Kidney capillary endothelial cell (primary cell): ENCODE data around the gene PGAM1.
"Not testable (repeated sequence)": the region's sequence is repeated elsewhere in the genome, so short reads cannot be mapped to it uniquely, and the experiment has no call there.

ENCODE experiments used
- DNase-seq: peaks from one replicate; pipeline ENCODE4 v3.0.0-alpha.2; 2018; ENCODE audit warnings: low spot score

Gene PGAM1

DNA sequence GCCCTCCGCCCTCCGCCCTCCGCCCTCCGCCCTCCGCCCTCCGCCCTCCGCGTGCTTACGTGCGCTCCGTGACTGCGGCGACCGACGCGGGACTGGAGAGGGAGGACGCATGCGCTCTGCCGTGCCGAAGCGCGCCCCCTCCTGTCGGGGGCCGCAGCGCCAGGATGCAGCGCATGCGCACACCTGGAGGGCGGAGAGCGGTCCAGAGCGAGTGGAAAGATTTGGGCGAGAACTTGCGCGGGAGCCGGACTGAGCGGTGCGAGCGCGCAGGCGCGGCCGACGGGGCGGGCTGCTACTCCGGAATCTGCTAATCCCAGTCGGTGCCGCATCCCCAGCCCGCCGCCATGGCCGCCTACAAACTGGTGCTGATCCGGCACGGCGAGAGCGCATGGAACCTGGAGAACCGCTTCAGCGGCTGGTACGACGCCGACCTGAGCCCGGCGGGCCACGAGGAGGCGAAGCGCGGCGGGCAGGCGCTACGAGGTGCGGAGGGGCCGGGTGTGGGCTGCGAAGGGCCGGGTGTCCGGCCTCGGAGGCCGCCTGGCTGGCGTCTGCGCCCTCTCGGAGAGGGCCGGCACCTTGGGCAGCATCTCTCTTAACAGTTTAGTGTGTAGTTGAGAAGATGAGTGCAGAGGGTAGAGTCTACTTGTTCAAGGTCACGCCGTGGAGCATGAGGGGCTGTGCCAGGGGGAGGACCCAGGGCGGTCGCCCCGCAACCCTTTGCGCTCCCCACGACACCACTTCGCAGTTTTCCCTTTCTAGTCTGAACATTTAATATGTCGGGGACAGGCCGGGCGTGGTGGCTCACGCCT is at the start of gene PGAM1:
PGAM1 (plus strand) TSS at position 228 of the 812 bp plus-strand sequence; CDS start at position 345, 117 bp downstream.
- DNase-seq = peak; percentile 95

DNA sequence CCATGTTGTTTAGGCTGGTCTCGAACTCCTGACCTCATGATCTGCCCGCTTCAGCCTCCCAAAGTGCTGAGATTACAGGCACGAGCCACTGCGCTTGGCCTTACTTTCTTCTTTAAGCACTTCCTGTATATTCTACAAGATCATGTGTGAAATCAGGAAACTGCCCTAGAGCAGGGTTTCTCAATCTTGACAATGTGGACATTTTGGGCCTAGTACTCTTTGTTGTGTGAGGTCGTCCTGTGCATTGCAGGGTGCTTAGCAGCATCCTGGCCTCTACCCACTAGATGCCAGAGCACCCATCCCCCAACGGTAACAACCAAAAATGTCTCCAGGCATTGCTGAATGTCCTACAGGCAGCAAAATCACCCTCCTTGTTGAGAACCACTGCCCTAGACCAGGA is 49.6 kb upstream of the PGAM1 start:
- DNase-seq = no peak

DNA sequence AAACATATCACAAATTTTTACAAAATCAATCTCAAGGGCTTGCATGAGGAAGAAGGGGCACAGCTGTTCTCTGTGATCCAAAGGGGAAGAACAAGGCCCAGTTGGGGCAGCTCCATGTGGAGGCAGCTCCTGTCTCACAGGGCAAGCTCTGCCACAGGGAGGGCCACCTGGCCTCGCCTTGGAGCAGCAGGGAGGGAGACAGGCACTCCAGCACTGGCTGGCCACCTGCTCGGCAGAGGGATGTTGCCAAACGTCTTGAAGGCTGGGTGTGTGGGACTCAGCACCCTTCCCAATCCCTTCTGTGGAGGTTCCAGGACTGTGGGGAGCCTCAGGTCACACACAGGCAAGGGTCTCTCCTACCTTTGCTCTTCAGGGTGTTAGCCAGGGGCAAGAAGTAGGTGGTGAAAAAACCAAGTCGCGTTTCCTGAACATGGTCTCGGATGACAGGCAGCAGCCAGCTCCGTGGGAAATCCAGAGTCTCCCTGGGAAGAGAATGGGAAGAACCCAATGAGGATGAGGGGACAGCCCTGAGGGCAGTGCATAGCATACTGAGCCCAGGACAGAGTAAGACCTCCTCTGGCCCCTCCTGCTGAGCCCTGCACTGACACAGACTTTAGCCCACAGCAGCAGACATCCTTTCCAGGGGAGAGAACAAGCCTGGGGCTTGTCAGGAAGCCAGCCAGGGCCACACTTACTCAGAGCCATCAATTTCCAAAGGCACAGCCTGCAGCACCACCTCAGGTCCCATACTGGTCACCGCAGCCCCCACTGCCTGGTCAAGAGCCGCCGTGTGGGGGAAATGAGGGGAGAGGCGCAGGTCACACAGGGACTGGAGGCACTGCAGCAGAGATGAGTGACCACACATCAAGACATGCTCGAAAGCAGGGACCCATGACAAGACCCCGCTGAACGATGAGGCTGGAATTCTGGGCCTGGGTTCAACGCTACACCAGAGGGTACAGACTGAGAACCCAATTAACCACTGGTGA is 46.8 kb upstream of the PGAM1 start:
- DNase-seq = no peak

DNA sequence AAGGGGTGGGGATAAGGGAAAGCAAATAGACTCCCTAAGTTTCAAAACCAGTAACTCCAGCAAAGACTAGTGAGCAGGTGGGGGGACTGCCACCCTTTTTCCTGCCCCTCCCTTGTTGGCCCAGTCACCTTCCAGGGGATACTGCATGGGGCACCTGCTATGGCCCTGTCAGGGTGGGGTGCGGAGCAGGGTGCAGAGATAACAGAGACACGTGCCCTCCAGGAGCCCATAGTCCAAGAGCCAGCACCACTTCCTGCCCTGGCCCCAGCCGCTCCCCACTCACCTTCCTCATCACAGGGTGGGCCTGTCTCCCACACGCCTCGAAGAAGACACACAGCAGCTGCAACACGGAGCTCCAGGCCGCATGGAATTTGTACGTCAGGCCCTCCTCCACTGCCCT is 45.5 kb upstream of the PGAM1 start:
- DNase-seq = no peak

GRCh38 chr10:97381626-97382025 is 44.4 kb upstream of the PGAM1 start:
- no peak for DNase-seq

GRCh38 chr10:97383159-97383558 is 42.8 kb upstream of the PGAM1 start:
- DNase-seq = no peak

DNA sequence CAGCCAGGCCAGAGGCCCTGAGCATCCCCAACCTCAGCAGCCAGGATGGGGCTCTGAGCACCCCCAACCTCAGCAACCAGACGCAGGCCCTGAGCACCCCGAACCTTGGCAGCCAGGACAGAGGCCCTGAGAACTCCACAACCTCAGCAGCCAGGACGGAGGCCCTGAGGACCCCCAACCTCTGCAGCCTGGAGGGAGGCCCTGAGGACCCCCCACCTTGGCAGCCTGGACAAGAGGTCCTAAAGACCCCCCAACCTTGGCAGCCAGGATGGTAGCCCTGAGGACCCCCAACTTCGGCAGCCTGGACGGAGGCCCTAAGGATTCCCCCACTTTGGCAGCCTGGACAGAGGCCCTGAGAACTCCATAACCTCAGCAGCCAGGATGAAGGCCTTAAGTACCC is 41.8 kb upstream of the PGAM1 start:
- no peak for DNase-seq

DNA sequence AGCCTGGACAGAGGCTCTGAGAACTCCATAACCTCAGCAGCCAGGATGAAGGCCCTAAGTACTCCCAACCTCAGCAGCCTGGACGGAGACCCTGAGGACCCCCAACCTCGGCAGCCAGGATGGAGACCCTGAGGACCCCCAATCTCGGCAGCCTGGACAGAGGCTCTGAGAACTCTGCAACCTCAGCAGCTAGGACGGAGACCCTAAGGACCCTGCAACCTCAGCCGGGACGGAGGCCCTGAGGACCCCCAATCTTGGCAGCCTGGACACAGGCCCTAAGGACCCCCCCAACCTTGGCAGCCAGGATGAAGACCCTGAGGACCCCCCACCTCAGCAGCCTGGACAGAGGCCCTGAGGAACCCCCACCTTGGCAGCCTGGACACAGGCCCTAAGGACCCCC is 41.4 kb upstream of the PGAM1 start:
- no peak for DNase-seq

GRCh38 chr10:97385565-97385964 is 40.4 kb upstream of the PGAM1 start:
- no peak for DNase-seq

- no peak for DNase-seq
These were observed 37.8 kb upstream of the PGAM1 start for GRCh38 chr10:97388152-97388551.

DNA sequence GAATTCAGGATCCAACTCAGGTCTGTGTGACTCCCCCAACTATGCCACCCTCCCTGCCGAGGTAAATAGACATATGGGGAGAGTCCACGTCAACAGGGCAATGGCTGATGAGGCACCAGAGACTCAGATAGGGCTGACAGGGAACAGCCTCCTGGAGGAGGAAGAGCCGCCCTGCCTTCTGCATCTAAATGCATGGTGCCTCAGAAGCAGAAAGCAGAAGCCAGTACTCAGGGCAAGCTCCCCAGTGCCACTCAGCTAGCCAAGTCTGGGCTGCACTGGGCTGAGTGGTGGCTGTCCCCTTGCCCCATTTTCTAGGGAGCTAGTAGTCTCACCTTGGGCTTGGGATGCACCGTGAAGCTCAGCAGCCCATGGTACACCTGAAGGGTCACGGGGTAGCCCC is 35.9 kb upstream of the PGAM1 start:
- DNase-seq = no peak

DNA sequence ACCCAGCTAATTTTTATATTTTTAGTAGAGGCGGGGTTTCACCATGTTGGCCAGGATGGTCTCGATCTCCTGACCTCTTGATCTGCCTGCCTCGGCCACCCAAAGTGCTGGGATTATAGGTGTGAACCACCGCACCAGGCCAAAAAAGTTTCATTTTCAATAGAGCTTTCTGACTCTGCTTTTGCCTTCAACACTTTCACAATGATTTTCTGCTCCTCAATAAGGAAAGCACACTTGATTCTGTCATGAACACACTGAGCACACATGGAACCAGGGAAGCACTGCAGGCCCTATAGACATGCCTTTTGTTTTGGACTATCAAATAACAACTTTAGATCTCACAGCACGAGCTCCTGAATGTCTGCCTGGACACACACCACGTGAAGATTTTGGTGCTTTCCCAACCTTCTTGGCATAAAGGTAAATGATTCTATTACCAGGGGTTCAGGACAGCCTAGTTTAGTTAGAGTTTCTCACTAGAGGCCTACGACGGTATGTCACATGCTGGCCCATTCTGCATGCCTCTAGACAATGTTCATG is 32.9 kb upstream of the PGAM1 start:
- DNase-seq = no peak

DNA sequence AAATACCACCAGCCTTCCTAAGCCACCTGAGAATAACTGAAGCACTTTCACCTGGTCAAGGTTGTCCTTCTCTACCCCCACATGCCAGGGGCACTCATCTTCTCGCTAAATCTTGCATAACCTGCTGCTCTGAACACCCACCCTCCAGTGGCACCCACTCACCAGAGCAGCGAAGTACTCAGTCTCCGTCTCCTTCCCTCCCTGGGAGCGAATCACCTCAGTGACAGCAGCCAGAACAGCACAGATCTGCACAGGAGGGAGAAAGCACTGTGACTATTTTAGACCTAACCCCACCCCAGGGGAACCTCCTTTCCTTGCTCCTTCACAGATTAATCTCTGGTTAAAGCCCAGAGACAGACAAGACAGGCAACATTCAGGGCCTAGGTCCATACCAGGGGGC is 29.9 kb upstream of the PGAM1 start:
- no peak for DNase-seq

- DNase-seq = peak; percentile 50
These were observed 26.0 kb upstream of the PGAM1 start for GRCh38 chr10:97399843-97400545.

- peak; percentile 98 for DNase-seq
These were observed 25.1 kb upstream of the PGAM1 start, which contains the start of gene RRP12 for GRCh38 chr10:97400665-97401454. Gene RRP12, minus strand, starts transcription at chr10:97401340. Its CDS starts 109 bp downstream, at chr10:97401231.

GRCh38 chr10:97401455-97401919 is 24.5 kb upstream of the PGAM1 start:
- DNase-seq = no peak

DNA sequence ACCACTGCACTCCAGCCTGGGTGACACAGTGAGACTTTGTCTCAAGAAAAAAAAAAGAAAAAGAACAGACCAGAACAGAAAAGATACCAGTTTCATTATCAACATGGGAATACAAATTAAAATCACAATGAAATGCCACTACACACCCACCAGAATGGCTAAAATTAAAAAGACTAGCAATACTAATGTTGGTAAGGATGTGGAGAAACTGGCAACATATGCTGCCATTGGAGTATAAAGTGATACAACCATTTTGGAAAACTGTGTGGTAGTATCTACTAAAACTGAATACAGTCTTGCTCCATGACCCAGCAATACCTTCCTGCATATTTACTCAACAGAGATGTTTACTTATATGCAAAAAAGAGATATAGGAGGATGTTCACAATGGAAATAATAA is 21.9 kb upstream of the PGAM1 start:
- DNase-seq = no peak

DNA sequence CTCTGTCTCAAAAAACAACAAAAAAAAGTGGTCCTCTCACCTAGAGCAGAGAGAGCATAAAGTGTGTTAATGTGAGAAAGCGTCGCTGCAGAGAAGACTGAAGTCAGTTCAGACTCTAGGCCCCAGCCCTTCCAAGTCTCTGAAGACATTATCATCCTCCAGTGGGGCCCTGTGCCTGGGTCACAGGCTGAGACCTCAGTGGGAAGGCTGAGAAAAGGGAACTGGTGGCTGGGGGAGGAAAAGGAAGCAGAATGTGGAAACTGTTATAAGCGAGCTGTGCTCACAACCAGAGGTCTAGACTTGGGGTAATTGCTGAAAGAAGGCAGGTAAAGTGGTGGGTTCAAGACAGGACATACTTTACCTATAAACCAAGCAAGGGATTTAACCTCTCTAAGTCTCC is 19.9 kb upstream of the PGAM1 start:
- no peak for DNase-seq

DNA sequence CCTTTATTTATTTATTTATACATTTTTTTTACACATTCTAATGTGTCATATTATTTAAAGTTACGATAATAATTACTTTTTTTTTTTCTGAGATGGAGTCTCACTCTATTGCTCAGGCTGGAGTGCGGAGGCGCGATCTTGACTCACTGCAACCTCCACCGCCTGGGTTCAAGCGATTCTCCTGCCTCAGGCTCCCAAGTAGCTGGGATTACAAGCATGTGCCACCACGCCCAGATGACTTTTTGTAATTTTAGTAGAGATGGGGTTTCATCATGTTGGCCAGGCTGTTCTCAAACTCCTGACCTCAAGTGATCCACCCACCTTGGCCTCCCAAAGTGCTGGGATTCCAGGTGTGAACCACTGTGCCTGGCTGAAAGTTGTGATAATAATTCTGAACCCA is 19.5 kb upstream of the PGAM1 start:
- not testable (repeated sequence) for DNase-seq

GRCh38 chr10:97407211-97407951 is 18.6 kb upstream of the PGAM1 start:
- DNase-seq = peak; percentile 69
